Heart left ventricle (tissue), 16 donors: ENCODE measurements around the gene SND1. TPM values are rescaled to one million over a fixed set of nuclear protein-coding genes. Genes with fewer than 3 reads are reported as not detected.

Source experiments
- ATAC-seq, 4 donors: fragments of 200-7000 bp; cut with Tn5 transposase; one replicate each; pipeline ENCODE4 v1.9.1; 2020 to 2022; ENCODE audit warnings: moderate library complexity in 4 of 4, mild to moderate bottlenecking in 3 of 4, moderate number of reproducible peaks in 1 of 4
- DNase-seq, 5 donors: peaks; one replicate each; pipeline ENCODE4 v3.0.0-alpha.2; 2020
- H3K27ac ChIP-seq, 12 donors: fragments of 200-600 bp; sonication (generic) in 4 of 12; one replicate each; pipeline versions ENCODE4 v1.5.0 to v1.8.0; 2016 to 2022; ENCODE audit warnings: mild to moderate bottlenecking in 2 of 12
- H3K27me3 ChIP-seq, 9 donors: fragments of 200-600 bp; sonication (generic) in 2 of 9; one replicate each; pipeline versions ENCODE4 v1.5.1 to v1.8.0; 2016 to 2022; ENCODE audit warnings: mild to moderate bottlenecking in 3 of 9
- H3K36me3 ChIP-seq, 9 donors: fragments of 200-600 bp; sonication (generic) in 2 of 9; one replicate each; pipeline versions ENCODE4 v1.5.0 to v1.8.0; 2018 to 2022; ENCODE audit warnings: mild to moderate bottlenecking in 2 of 9
- H3K4me1 ChIP-seq, 12 donors: fragments of 200-600 bp; sonication (generic) in 4 of 12; one replicate each; pipeline versions ENCODE4 v1.5.0 to v1.8.0; 2016 to 2022; ENCODE audit warnings: mild to moderate bottlenecking in 3 of 12
- H3K4me3 ChIP-seq, 12 donors: fragments of 200-600 bp; sonication (generic) in 4 of 12; one replicate each; pipeline versions ENCODE4 v1.5.0 to v1.8.0; 2017 to 2022; ENCODE audit warnings: mild to moderate bottlenecking in 9 of 12, moderate library complexity in 4 of 12
- H3K9me3 ChIP-seq, 12 donors: fragments of 200-600 bp; sonication (generic) in 4 of 12; one replicate each; pipeline versions ENCODE4 v1.5.0 to v1.8.0; 2016 to 2022; ENCODE audit warnings: mild to moderate bottlenecking in 1 of 12
- CTCF ChIP-seq, 12 donors: fragments of 200-600 bp; sonication (generic) in 4 of 12; IDR thresholded peaks; one replicate each; pipeline versions ENCODE4 v1.5.0 to v1.8.0; 2018 to 2022; ENCODE audit warnings: antibody characterized with exemption in 12 of 12, mild to moderate bottlenecking in 5 of 12
- POLR2A ChIP-seq, 2 donors: fragments of 450-650 bp; IDR thresholded peaks; one replicate each; pipeline ENCODE4 v1.6.1; 2017; ENCODE audit warnings: antibody characterized with exemption in 2 of 2, mild to moderate bottlenecking in 2 of 2, moderate library complexity in 2 of 2
- WGBS, 4 donors: extraction: QIAGEN DNeasy Blood & Tissue Kit in 2 of 4; methylation state at CpG; one replicate each; pipeline versions ENCODE4 v1.1.5 to v1.1.7; 2013 to 2018; 5-methylcytosine and 5-hydroxymethylcytosine counted together
- intact Hi-C, 10 donors: fragments of 100-400 bp; cut with DNase I; formaldehyde crosslinking; loops; one replicate each; pipeline versions ENCODE4 v1.11.1 to v1.14.2; 2022
- polyA plus RNA-seq, 2 donors: library from polyadenylated mRNA; stranded (reverse); fragments of 200-250 nt; gene quantifications; one replicate each; pipeline ENCODE4 v1.2.3, GENCODE V29; 2013
- total RNA-seq, 9 donors: library from RNA; depleted of rRNA in 2 of 9; stranded (reverse); fragments of >200 nt in 2 of 9; fragmentation: NEBNext Ultra II Directional in 3 of 9; extraction: Animal tissue kit (Norgen Biotek cat#: 25700) in 3 of 9; gene quantifications; one replicate each; pipeline versions ENCODE4 v1.1.0 to v1.2.4, GENCODE V29; 2016 to 2023
- donor health status: ischemic (EF 13 %, LVEDD 7.1; RV severe dilation, severe dysfunction).
- donor health status: healthy with polysubstance abuse.
- donor health status: DM: no; HTN: yes; CAD: no.
- donor health status: DM: no; HTN: no; CAD: no.
- donor health status: ischemic (EF 25% LVEDD 6.9; RV normal size, moderate dysfunction).
- donor health status: ischemic (EF 25% LVEDD 5.7; RV mildly dilated, moderate dysfunction).
- donor health status: healthy.
- donor health status: DM: yes; HTN: yes; CAD: no.
- donor health status: ischemic (EF 35%, LVEDD 5.7; RV mildly dilated, moderate dysfunction).
- donor health status: nonischemic (EF 11% LVEDD 7.7; RV severe dilation, severe dysfunction).
- donor health status: DM: yes; HTN: yes; CAD: no.
- donor health status: PGD.
- donor health status: ischemic (EF 29% LVEDD 5.4; RV normal size, mild dysfunction).
- donor health status: nonischemic (EF 23%, LVEDD 6.1; RV moderate dilation, normal function).

Gene SND1
- total and polyA plus RNA-seq, 11 donors: 45.6 to 115 (median 76.3) TPM

DNA sequence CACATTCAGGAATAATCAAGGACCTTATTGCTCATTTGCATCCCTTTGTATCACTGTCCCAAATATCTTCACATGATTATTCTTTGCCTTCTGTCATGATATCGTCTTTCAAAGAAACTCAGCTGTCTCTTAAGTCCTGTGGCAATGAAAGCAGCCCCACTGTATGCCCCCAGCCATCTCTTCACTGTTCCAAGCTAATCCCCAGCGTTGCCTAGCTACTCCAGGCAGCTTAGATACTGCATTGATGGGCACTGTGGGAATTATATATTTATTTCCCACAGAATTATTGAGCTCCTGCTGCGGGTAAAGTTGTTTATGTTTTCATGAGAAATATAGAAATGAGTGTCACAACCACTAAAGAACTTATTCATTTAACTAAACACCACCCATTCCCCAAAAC is 38.8 kb downstream of the SND1 start:
- Histone ChIP-seq H3K36me3 (peaks cover 0 to 72% (median 55%) of the 10 kb centered on the region in 9 donors), H3K9me3 (no peaks in the 10 kb centered on the region)

GRCh38 chr7:127692200-127692599 is 40.2 kb downstream of the SND1 start:
- H3K27me3 ChIP-seq: no peaks in the 10 kb centered on the region
- WGBS, 4 donors: 96 to 100% (median 100%) methylated on average over 1 of the region's 1 CpG
- H3K4me1 ChIP-seq: no peaks in the 10 kb centered on the region
- ATAC-seq (no peak), DNase-seq (no peak)
- no peak overlapping the region for H3K4me3 ChIP-seq
- intact Hi-C loops: no loop called here
- peaks cover 0 to 74% (median 55%) of the 10 kb centered on the region in 9 donors for H3K36me3 ChIP-seq
- H3K27ac ChIP-seq: no peak overlapping the region
- TF ChIP-seq CTCF (IDR thresholded peaks at IDR 0.05): no peak
- no peak for TF ChIP-seq POLR2A (IDR thresholded peaks at IDR 0.05)
- H3K9me3 ChIP-seq: no peaks in the 10 kb centered on the region

More for the DNA sequence above, 38.8 kb downstream of the SND1 start:
- ATAC-seq (no peak), DNase-seq (no peak)
- Histone ChIP-seq H3K27ac (no peak overlapping the region), H3K4me3 (no peak overlapping the region), H3K27me3 (no peaks in the 10 kb centered on the region), H3K4me1 (peaks cover 0 to 2% (median 0%) of the 10 kb centered on the region in 12 donors)
- intact Hi-C loops: no loop called here
- 88 to 96% (median 94%) methylated on average over 3 of the region's 3 CpGs for WGBS, 4 donors
- no peak for TF ChIP-seq POLR2A (IDR thresholded peaks at IDR 0.05)
- no peak for TF ChIP-seq CTCF (IDR thresholded peaks at IDR 0.05)

- intact Hi-C loops: loop anchor here in 4 of 10 donors (10.0 kb wide), 2 partner anchors 335 to 435 kb away; partner anchors contain the start of gene LRRC4 (in 3 of the 4)
- TF ChIP-seq CTCF (IDR thresholded peaks at IDR 0.05) (no peak), POLR2A (IDR thresholded peaks at IDR 0.05) (no peak)
Observed at GRCh38 chr7:127699853-127700252, 47.9 kb downstream of the SND1 start.

DNA sequence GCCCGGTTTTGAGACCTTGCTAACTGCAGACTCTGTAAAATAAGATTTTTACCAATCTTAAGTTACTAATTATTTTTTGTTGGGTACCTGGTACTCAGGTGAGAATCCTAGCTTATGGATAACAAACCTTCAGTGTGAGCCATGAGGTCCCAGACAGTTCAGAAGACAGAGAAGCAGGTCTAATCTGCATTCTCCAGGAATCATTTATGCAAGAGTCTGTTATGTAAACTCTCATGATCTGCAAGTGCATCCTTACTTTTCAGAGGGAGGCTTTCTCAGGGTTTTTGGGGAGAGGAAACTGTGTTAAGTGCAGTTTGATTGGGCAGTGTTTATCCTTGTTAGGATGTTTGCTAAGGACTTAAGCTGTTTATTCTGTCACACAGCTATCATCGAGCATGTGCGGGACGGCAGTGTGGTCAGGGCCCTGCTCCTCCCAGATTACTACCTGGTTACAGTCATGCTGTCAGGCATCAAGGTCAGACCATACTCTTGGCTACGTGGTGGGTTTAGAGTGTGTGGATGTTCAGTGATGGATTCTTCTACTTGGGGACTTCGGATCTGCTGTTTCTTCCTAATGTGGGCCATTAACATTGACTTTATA is 50.2 kb downstream of the SND1 start:
- H3K4me3 ChIP-seq: no peak overlapping the region
- intact Hi-C loops: loop anchor here in 4 of 10 donors (10.0 kb wide), 2 partner anchors 333 to 433 kb away; partner anchors contain the start of gene LRRC4 (in 3 of the 4)
- DNase-seq (no peak), ATAC-seq (no peak)
- 93 to 97% (median 95%) methylated on average over 6 of the region's 6 CpGs for WGBS, 4 donors
- no peaks in the 10 kb centered on the region for H3K9me3 ChIP-seq
- no peak for TF ChIP-seq POLR2A (IDR thresholded peaks at IDR 0.05)
- no peak for TF ChIP-seq CTCF (IDR thresholded peaks at IDR 0.05)
- peaks cover 0 to 99% (median 91%) of the 10 kb centered on the region in 9 donors for H3K36me3 ChIP-seq
- H3K4me1 ChIP-seq: no peaks in the 10 kb centered on the region
- no peaks in the 10 kb centered on the region for H3K27me3 ChIP-seq
- no peak overlapping the region for H3K27ac ChIP-seq

More at GRCh38 chr7:127699853-127700252, 47.9 kb downstream of the SND1 start:
- H3K9me3 ChIP-seq: no peaks in the 10 kb centered on the region
- ATAC-seq (no peak), DNase-seq (no peak)
- H3K36me3 ChIP-seq: peaks cover 0 to 100% (median 89%) of the 10 kb centered on the region in 9 donors
- no peaks in the 10 kb centered on the region for H3K27me3 ChIP-seq
- H3K27ac ChIP-seq: no peak overlapping the region
- no peak overlapping the region for H3K4me3 ChIP-seq
- no peaks in the 10 kb centered on the region for H3K4me1 ChIP-seq
- 81 to 86% (median 84%) methylated on average over 2 of the region's 2 CpGs for WGBS, 4 donors
